Mesenchymal stem cell (in vitro differentiated cells and primary cell): ENCODE data around the gene GFI1B.
"Not testable (repeated sequence)": the region's sequence is repeated elsewhere in the genome, so short reads cannot be mapped to it uniquely, and the experiment has no call there.

Source experiments
- DNase-seq: peaks from one replicate; pipeline ENCODE4 v3.0.0-alpha.2; 2013
- H2AFZ ChIP-seq: one replicate; pipeline ENCODE4 v1.6.1; 2013; ENCODE audit warnings: low read depth, mild to moderate bottlenecking, control low read depth, inconsistent platforms, low read length, moderate library complexity
- H2AK5ac ChIP-seq: 2 replicates; pipeline ENCODE4 v1.6.1; 2013; ENCODE audit warnings: low read length, moderate library complexity, mild to moderate bottlenecking, inconsistent platforms; ENCODE audit not compliant: severe bottlenecking
- H2BK120ac ChIP-seq: one replicate; pipeline ENCODE4 v1.6.1; 2013; ENCODE audit warnings: low read depth, mild to moderate bottlenecking, inconsistent platforms, low read length, moderate library complexity
- H2BK12ac ChIP-seq, 2 experiments: one replicate each; pipeline ENCODE4 v1.6.1; 2013; ENCODE audit warnings: inconsistent platforms in 2 of 2, low read length in 2 of 2, mild to moderate bottlenecking in 2 of 2, moderate library complexity in 2 of 2, control low read depth in 1 of 2
- H2BK15ac ChIP-seq: one replicate; pipeline ENCODE4 v1.6.1; 2013; ENCODE audit warnings: mild to moderate bottlenecking, low read depth, inconsistent platforms; ENCODE audit not compliant: poor library complexity, severe bottlenecking
- H2BK5ac ChIP-seq: 2 replicates; pipeline ENCODE4 v1.6.1; 2013; ENCODE audit warnings: low read depth, mild to moderate bottlenecking, low read length, control low read depth, inconsistent platforms; ENCODE audit not compliant: poor library complexity, severe bottlenecking
- H3K14ac ChIP-seq, 2 experiments: one replicate each; pipeline ENCODE4 v1.6.1; 2013; ENCODE audit warnings: inconsistent platforms in 2 of 2, low read length in 2 of 2, control low read depth in 1 of 2, mild to moderate bottlenecking in 1 of 2, moderate library complexity in 1 of 2
- H3K18ac ChIP-seq, 2 experiments: one replicate each; pipeline ENCODE4 v1.6.1; 2013; ENCODE audit warnings: inconsistent platforms in 2 of 2, low read length in 2 of 2, control low read depth in 1 of 2, low read depth in 1 of 2, mild to moderate bottlenecking in 1 of 2
- H3K23ac ChIP-seq, 2 experiments: one replicate each; pipeline ENCODE4 v1.6.1; 2013; ENCODE audit warnings: inconsistent platforms in 2 of 2, low read length in 2 of 2, mild to moderate bottlenecking in 2 of 2, moderate library complexity in 2 of 2, control low read depth in 1 of 2
- H3K27ac ChIP-seq: 2 replicates; pipeline ENCODE4 v1.5.1; 2013; ENCODE audit warnings: mild to moderate bottlenecking, moderate library complexity, low read length, control low read depth, inconsistent platforms; ENCODE audit not compliant: poor library complexity, severe bottlenecking
- H3K27me3 ChIP-seq, 2 experiments: 2 replicates each; pipeline versions ENCODE4 v1.6.1 to v1.7.0; 2013; ENCODE audit warnings: low read length in 2 of 2, mild to moderate bottlenecking in 2 of 2, moderate library complexity in 2 of 2, control low read depth in 1 of 2, inconsistent platforms in 1 of 2; ENCODE audit not compliant: control insufficient read depth in 1 of 2, insufficient read depth in 1 of 2
- H3K36me3 ChIP-seq, 2 experiments: 2 replicates each; pipeline versions ENCODE4 v1.6.1 to v1.7.0; 2013; ENCODE audit warnings: low read length in 2 of 2, control low read depth in 1 of 2, inconsistent platforms in 1 of 2, low read depth in 1 of 2, mild to moderate bottlenecking in 1 of 2; ENCODE audit not compliant: insufficient read depth in 2 of 2, control insufficient read depth in 1 of 2
- H3K4ac ChIP-seq, 2 experiments: one replicate each; pipeline ENCODE4 v1.6.1; 2013; ENCODE audit warnings: inconsistent platforms in 2 of 2, low read length in 2 of 2, mild to moderate bottlenecking in 2 of 2, moderate library complexity in 2 of 2, control low read depth in 1 of 2, low read depth in 1 of 2
- H3K4me1 ChIP-seq: 2 replicates; pipeline ENCODE4 v1.6.1; 2013; ENCODE audit warnings: low read depth, low read length, control low read depth; ENCODE audit not compliant: control insufficient read depth, insufficient read depth
- H3K4me2 ChIP-seq: 2 replicates; pipeline ENCODE4 v1.6.1; 2013; ENCODE audit warnings: low read length, mild to moderate bottlenecking, inconsistent platforms; ENCODE audit not compliant: poor library complexity, severe bottlenecking
- H3K4me3 ChIP-seq, 2 experiments: 2 replicates each; pipeline versions ENCODE4 v1.5.1 to v1.7.0; 2013; ENCODE audit warnings: low read length in 2 of 2, mild to moderate bottlenecking in 2 of 2, control low read depth in 1 of 2, low read depth in 1 of 2; ENCODE audit not compliant: insufficient read depth in 1 of 2
- H3K79me1 ChIP-seq: replicated peaks from 2 replicates; pipeline ENCODE4 v1.6.1; 2013; ENCODE audit warnings: mild to moderate bottlenecking, control low read depth, low read length, inconsistent platforms; ENCODE audit not compliant: poor library complexity, severe bottlenecking
- H3K9ac ChIP-seq: 2 replicates; pipeline ENCODE4 v1.7.0; 2013; ENCODE audit warnings: mild to moderate bottlenecking, low read length, moderate library complexity
- H3K9me3 ChIP-seq: 2 replicates; pipeline ENCODE4 v1.7.0; 2013; ENCODE audit warnings: mild to moderate bottlenecking, low read length; ENCODE audit not compliant: control insufficient read depth
- H4K8ac ChIP-seq: one replicate; pipeline ENCODE4 v1.6.1; 2013; ENCODE audit warnings: inconsistent platforms, mild to moderate bottlenecking, low read length, moderate library complexity
- H4K91ac ChIP-seq: one replicate; pipeline ENCODE4 v1.6.1; 2013; ENCODE audit warnings: mild to moderate bottlenecking, low read length, inconsistent platforms
- WGBS: methylation state at CpG from one replicate; pipeline ENCODE4 v1.1.7; 2013; ENCODE audit warnings: mixed read lengths; 5-methylcytosine and 5-hydroxymethylcytosine counted together

The GFI1B gene

DNA sequence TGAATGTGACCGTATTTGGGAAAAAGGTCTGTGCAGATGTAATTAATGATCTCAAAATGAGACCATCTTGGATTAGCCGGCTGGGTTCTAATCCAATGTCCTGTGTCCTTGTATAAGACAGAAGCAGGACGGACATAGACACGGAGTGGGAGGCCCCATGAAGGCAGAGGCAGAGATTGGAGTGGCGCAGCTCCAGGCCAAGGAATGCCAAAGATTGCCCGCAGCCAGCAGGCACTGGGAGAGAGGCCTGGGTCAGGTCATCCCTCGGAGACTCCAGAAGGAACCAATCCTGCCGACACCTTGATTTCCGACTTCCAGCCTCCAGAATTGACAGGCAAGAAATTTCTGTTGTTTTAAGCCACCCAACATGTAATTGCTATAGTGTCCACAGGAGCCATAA is 13.0 kb upstream of the GFI1B start:
- no peaks in the 10 kb centered on the region for H3K79me1 ChIP-seq
- 88% methylated on average over 8 of the region's 9 CpGs for WGBS
- no peak overlapping the region for H3K23ac ChIP-seq
- peaks cover 14 to 49% of the 10 kb centered on the region in 2 experiments for H3K27me3 ChIP-seq
- no peak for DNase-seq
- no peak overlapping the region for H3K9ac ChIP-seq
- no peak overlapping the region for H3K4ac ChIP-seq
- no peak overlapping the region for H2BK12ac ChIP-seq
- no peak overlapping the region for H3K4me3 ChIP-seq
- no peaks in the 10 kb centered on the region for H3K4me1 ChIP-seq
- H3K4me2 ChIP-seq: no peak overlapping the region
- no peak overlapping the region for H2BK120ac ChIP-seq
- H2BK5ac ChIP-seq: no peak overlapping the region
- H4K8ac ChIP-seq: no peak overlapping the region
- no peak overlapping the region for H3K18ac ChIP-seq
- no peaks in the 10 kb centered on the region for H3K36me3 ChIP-seq
- no peak overlapping the region for H2AFZ ChIP-seq
- H2BK15ac ChIP-seq: no peak overlapping the region
- H4K91ac ChIP-seq: no peak overlapping the region
- H3K27ac ChIP-seq: no peak overlapping the region
- H2AK5ac ChIP-seq: no peak overlapping the region
- H3K14ac ChIP-seq: no peak overlapping the region
- no peaks in the 10 kb centered on the region for H3K9me3 ChIP-seq

DNA sequence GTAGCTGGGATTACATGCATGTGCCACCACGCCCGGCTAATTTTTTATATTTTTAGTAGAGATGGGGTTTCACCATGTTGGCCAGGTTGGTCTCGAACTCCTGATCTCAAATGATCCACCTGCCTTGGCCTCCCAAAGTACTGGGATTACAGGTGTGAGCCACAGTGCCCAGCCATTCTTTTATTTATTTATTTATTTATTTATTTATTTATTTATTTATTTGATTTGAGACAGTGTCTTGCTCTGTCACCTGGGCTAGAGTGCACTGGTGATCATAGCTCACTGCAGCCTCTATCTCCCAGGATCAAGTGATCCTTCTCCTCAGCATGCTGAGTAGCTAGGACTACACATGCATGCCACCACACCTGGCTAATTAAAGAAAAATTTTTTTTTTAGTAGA is 10.6 kb upstream of the GFI1B start:
- H3K4me1 ChIP-seq, H3K36me3 ChIP-seq, H4K8ac ChIP-seq, H2AFZ ChIP-seq, H3K4ac ChIP-seq, H3K18ac ChIP-seq, DNase-seq, H3K4me2 ChIP-seq, H4K91ac ChIP-seq, H3K9me3 ChIP-seq, H2BK120ac ChIP-seq, H3K4me3 ChIP-seq, H3K79me1 ChIP-seq, H3K14ac ChIP-seq, H3K23ac ChIP-seq, H3K9ac ChIP-seq, H2BK5ac ChIP-seq, H2BK15ac ChIP-seq, H3K27ac ChIP-seq, H2BK12ac ChIP-seq, H2AK5ac ChIP-seq: not testable (repeated sequence)
- 100% methylated on average over 2 of the region's 3 CpGs for WGBS
- H3K27me3 ChIP-seq: peaks cover 23 to 53% of the 10 kb centered on the region in 2 experiments

DNA sequence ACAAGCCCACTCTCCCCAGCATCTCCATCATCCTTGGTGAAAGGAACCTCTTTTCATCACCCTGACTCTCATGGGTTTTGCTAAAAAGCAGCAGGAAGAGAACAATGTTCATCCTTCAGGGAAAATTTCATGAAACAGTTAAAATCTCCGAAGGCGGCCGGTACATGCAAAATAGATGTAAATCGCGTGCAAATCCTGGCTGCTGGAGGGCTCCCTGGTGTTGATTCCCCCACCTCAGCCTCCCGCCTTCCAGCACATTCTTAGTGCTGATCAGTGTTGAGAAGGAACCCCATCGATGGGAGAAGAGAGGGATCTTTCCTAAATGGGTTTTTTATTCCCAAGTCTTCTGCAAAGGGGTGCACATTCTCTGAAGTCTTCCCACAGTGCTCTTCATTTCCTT is 8.7 kb upstream of the GFI1B start:
- no peak for DNase-seq
- Histone ChIP-seq H3K9ac (no peak overlapping the region), H4K91ac (no peak overlapping the region), H4K8ac (no peak overlapping the region), H3K4me1 (peaks cover 5% of the 10 kb centered on the region), H2AFZ (no peak overlapping the region), H3K9me3 (no peaks in the 10 kb centered on the region), H3K14ac (no peak overlapping the region), H3K23ac (no peak overlapping the region), H2BK120ac (no peak overlapping the region), H3K27me3 (peaks cover 35 to 63% of the 10 kb centered on the region in 2 experiments), H2BK12ac (no peak overlapping the region), H2AK5ac (no peak overlapping the region), H3K79me1 (no peaks in the 10 kb centered on the region), H2BK5ac (no peak overlapping the region), H3K36me3 (no peaks in the 10 kb centered on the region), H3K4ac (no peak overlapping the region), H3K18ac (no peak overlapping the region), H3K27ac (no peak overlapping the region), H3K4me2 (no peak overlapping the region), H2BK15ac (no peak overlapping the region), H3K4me3 (no peak overlapping the region)
- WGBS: 88% methylated on average over 7 of the region's 7 CpGs

DNA sequence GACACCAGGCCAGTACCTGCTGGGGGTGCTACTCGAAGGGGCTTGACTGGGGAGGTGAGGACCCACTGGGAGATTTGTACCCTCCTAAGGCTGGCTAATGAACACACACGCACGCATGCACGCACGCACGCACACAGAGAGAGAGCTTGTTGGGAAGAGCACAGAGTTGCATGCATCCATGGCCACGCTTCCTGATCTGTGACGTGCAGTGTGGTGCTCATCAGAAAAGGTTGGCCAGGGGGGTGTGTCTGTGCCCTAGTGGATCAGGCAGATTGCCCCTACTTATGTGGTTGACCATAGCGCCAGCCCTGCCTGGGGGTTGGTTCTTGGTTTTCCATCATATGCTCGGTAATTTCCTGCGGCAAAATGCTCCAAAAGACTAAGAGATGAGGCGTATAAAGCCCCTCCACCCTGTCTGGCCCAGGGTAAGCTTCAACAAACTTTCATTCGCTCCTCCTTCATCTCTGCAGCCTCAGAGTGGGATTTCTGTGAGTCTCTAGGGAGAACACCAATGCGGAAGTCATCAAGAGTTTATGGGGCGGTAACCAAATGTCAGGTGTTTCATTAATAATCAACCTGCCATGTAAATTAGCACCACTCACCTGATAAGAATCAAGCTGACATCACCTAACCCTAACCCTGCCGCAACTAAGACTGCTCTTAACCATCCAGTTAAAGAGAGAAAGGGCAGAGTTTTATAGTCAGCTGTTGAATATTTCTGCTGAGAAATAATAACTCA is 8.0 kb upstream of the GFI1B start:
- H2BK12ac ChIP-seq: no peak overlapping the region
- no peak overlapping the region for H4K91ac ChIP-seq
- WGBS: 89% methylated on average over 15 of the region's 16 CpGs
- no peak overlapping the region for H2AFZ ChIP-seq
- no peak for DNase-seq
- H2BK5ac ChIP-seq: no peak overlapping the region
- peaks cover 41 to 63% of the 10 kb centered on the region in 2 experiments for H3K27me3 ChIP-seq
- peaks cover 5% of the 10 kb centered on the region for H3K4me1 ChIP-seq
- no peaks in the 10 kb centered on the region for H3K9me3 ChIP-seq
- H3K4me3 ChIP-seq: peak overlapping the region in 1 of 2 experiments; percentile 25
- H2AK5ac ChIP-seq: no peak overlapping the region
- H3K18ac ChIP-seq: no peak overlapping the region
- H3K4me2 ChIP-seq: no peak overlapping the region
- no peak overlapping the region for H3K27ac ChIP-seq
- H3K4ac ChIP-seq: no peak overlapping the region
- no peak overlapping the region for H4K8ac ChIP-seq
- H3K23ac ChIP-seq: no peak overlapping the region
- no peak overlapping the region for H3K9ac ChIP-seq
- no peaks in the 10 kb centered on the region for H3K36me3 ChIP-seq
- no peak overlapping the region for H2BK120ac ChIP-seq
- H2BK15ac ChIP-seq: no peak overlapping the region
- no peaks in the 10 kb centered on the region for H3K79me1 ChIP-seq
- H3K14ac ChIP-seq: peak overlapping the region in 1 of 2 experiments; percentile 26
